ENCODE measurements around the gene CTSC.
A peak's percentile ranks its signal among the peaks of the same experiment; 100 is the strongest.

CTSC gene

DNA sequence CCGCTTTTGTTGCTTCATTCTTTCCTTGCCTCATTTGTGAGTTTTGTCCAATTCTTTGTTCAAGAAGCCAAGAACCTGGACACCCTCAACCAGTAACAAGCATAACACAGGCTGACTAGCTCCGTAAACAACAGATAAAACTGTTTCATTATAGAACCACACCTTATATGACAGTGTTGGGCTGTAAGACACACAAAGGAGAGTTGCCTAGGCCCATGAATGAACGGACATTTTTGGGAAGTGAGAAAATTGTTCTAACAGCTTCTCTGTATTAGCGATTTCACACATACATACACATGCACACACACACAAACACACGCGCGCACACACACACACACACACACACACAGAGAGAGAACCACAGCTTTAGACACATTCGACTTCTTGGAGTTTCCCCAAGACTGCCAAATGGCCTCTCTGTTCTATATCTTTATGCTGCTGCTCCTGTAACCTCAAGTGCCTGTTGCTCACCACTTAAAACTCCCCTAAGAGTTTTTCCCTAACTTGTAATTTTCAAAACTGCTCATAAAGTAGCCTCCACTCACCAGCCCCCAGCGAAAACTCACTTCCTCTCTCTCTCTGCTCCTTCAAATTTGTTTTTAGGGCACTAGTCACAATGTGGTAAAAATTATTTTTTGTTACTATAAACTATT is 35.9 kb downstream of the CTSC start:
- no peak for TF ChIP-seq CTCF (conservative IDR thresholded peaks at IDR 0.05; ENCODE audit: low read depth, low read length)
- DNase-seq (ENCODE audit: low read depth), result no peak
- H3K4me3 ChIP-seq (ENCODE audit: low read length), result no peak overlapping the region

- no peak for DNase-seq (ENCODE audit: low read depth)
- no peak for TF ChIP-seq CTCF (conservative IDR thresholded peaks at IDR 0.05; ENCODE audit: low read depth, low read length)
- H3K4me3 ChIP-seq (ENCODE audit: low read length), result no peak overlapping the region
These were observed 36.5 kb downstream of the CTSC start for GRCh38 chr11:88300888-88301487.

- TF ChIP-seq CTCF (conservative IDR thresholded peaks at IDR 0.05; ENCODE audit: low read depth, low read length), result no peak
- no peak overlapping the region for H3K4me3 ChIP-seq (ENCODE audit: low read length)
- no peak for DNase-seq (ENCODE audit: low read depth)
These were observed 39.7 kb downstream of the CTSC start for GRCh38 chr11:88297863-88298262.

DNA sequence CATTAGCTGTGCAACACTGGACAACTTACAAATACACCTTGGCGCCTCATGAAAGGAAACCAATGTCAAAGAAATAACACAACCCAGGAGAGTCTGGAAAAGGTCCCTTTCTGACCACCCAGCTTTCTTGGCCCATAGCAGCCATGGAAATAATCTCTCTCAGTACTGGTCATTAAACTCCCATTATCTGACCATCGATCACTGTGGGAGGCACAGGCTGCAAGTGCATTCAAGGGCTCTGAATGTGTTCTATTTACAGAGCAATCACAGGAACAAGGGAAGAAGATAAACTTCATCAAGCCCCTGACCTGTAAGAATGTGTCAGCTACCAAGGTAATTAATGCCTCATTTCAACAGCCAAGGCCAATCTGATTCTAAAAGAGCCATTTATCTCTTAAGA is 40.1 kb downstream of the CTSC start:
- no peak overlapping the region for H3K4me3 ChIP-seq (ENCODE audit: low read length)
- DNase-seq (ENCODE audit: low read depth), result no peak
- no peak for TF ChIP-seq CTCF (conservative IDR thresholded peaks at IDR 0.05; ENCODE audit: low read depth, low read length)

DNA sequence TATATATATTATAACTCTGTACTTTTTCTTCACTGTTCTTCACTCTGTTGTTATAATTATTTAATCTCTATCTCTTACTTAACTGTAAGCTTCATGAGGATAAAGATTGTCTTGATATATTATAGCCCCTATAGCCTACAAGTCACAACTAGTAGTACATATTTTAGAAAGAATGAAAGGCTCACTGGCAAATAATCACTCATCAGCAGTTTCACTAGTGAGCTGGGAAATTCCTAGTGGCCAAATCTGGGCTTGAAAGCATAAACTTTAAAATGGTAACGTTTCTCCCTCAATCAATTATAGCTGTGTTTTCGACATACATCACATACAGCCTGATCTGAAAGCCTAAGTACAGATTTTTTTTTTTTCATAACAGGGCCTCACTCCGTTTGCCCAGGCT is 42.5 kb downstream of the CTSC start:
- no peak for TF ChIP-seq CTCF (conservative IDR thresholded peaks at IDR 0.05; ENCODE audit: low read depth, low read length)
- H3K4me3 ChIP-seq (ENCODE audit: low read length), result no peak overlapping the region
- DNase-seq (ENCODE audit: low read depth), result no peak

DNA sequence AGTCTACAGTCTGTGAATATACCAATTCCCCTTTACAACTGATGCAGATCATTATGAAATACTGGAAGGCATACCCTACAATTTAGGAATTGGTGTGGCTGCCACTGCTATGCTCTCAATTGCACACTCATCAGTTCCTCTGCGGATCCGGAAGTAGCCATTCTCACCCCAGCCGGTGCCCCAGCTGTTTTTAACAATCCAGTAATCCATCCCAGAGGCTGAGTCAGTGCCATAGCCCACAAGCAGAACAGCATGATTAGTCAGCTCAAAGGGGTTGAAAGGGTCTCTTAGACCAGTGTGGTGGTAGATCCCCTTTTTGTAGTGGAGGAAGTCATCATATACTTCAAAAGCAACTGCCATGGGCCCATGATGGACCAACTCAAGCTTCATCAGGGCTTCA is 43.6 kb downstream of the CTSC start:
- no peak for TF ChIP-seq CTCF (conservative IDR thresholded peaks at IDR 0.05; ENCODE audit: low read depth, low read length)
- no peak overlapping the region for H3K4me3 ChIP-seq (ENCODE audit: low read length)
- DNase-seq (ENCODE audit: low read depth), result no peak

- H3K4me3 ChIP-seq (ENCODE audit: low read length), result no peak overlapping the region
- no peak for DNase-seq (ENCODE audit: low read depth)
- peak; percentile 27 for TF ChIP-seq CTCF (conservative IDR thresholded peaks at IDR 0.05; ENCODE audit: low read depth, low read length)
These were observed 45.2 kb downstream of the CTSC start for GRCh38 chr11:88292171-88292843.

Data from retinal pigment epithelial cell (primary cell).